Bronchus fibroblast of lung (primary cell): ENCODE results near the gene OR2L13. TPM values are rescaled to one million over a fixed set of nuclear protein-coding genes. Genes with fewer than 3 reads are reported as not detected.

Source experiments
- total RNA-seq: library from RNA; depleted of rRNA; stranded (reverse); fragments of >200 nt; gene quantifications from 2 replicates; pipeline ENCODE4 v1.2.3, GENCODE V29; 2015

Gene OR2L13
- not detected in 2 replicates for total RNA-seq

GRCh38 chr1:248094884-248095283 is at the start of gene OR2L13:
OR2L13 (plus strand) TSS chr1:248095184; CDS start chr1:248099376, 4,192 bp downstream.

DNA sequence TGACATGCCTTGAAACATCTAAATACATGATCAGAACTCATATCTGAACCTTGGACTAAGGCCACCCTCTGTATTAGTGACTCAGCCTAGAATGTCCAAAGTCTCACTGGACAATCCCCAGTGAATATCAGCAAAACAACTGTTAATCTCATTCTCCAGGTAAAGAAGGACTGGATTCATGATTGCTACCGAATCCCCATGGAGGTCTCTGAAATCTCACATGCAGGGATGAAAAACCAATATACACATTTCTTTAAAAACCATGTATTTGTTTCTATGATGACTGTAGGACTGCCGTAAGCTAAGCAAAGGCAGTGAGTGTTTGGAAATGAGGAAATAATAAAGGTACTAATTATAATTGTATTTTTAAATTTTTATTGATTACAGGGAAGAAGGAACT is 48.4 kb upstream of the OR2L13 start, which contains the start of gene OR2L3:
OR2L3 (plus strand) TSS at position 301 of the 400 bp plus-strand sequence. CDS start 13,846 bp downstream, outside the sequence.

DNA sequence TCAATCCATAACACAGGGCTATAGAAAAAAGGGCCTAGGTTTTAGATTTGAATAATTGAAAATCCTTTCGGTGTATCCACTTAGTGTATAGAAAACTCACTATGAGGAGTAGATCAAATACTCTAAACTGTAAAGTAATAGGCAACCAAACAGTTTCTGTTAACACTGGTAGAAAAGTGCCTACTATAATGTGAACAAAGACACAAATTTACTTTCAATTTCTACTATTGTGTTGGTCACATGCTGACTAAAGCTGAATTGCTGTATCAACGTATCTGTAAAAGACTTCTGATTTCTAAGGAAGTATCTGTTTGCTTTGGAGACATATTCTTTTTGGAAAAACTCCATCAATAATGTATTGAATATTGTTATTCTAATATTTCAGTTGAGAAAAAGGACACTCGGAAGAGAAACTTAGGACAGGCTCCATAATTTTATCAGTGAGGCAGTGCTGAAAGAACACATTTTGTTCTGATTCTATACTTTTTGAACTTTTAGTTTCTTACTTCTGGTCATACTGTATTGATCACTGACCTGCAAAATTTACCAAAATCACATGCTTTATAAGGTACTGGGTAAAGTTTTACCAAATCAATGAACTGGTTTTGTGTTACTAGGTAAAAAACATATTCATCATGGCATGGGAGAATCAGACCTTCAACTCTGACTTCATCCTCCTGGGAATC is 49.7 kb downstream of the OR2L13 start, which contains the start of gene OR2M5:
OR2M5 (plus strand) TSS at position 636 of the 686 bp plus-strand sequence; CDS start at position 636, 0 bp downstream.

Other genes starting within 250 kb of the OR2L13 start
- gene TRIM58, start 238.0 kb upstream of the OR2L13 start, total RNA-seq, result not detected in 2 replicates
- not detected in 2 replicates for gene OR2W3, start 199.6 kb upstream of the OR2L13 start, total RNA-seq
- gene OR2T8, start 174.9 kb upstream of the OR2L13 start, total RNA-seq, result not detected in 2 replicates
- not detected in 2 replicates for gene OR2AJ1, start 170.3 kb upstream of the OR2L13 start, total RNA-seq
- gene OR2L8, start 146.3 kb upstream of the OR2L13 start, total RNA-seq, result not detected in 2 replicates
- not detected in 2 replicates for gene OR2AK2, start 130.0 kb upstream of the OR2L13 start, total RNA-seq
- gene OR2L5, start 81.5 kb upstream of the OR2L13 start, total RNA-seq, result not detected in 2 replicates
- gene OR2L2, start 65.1 kb upstream of the OR2L13 start, total RNA-seq, result not detected in 2 replicates
- gene OR2L3, start 48.3 kb upstream of the OR2L13 start, total RNA-seq, result not detected in 2 replicates
- gene OR2M5, start 50.0 kb downstream of the OR2L13 start, total RNA-seq, result not detected in 2 replicates
- gene OR2M2, start 79.6 kb downstream of the OR2L13 start, total RNA-seq, result not detected in 2 replicates
- gene OR2M3, start 102.1 kb downstream of the OR2L13 start, total RNA-seq, result not detected in 2 replicates
- not detected in 2 replicates for gene OR2M4, start 136.2 kb downstream of the OR2L13 start, total RNA-seq
- not detected in 2 replicates for gene OR2T33, start 182.8 kb downstream of the OR2L13 start, total RNA-seq
- gene OR2T12, start 208.2 kb downstream of the OR2L13 start, total RNA-seq, result not detected in 2 replicates
- gene OR2M7, start 229.4 kb downstream of the OR2L13 start, total RNA-seq, result not detected in 2 replicates